ENCODE data around the gene ABCC4.

The ABCC4 gene

DNA sequence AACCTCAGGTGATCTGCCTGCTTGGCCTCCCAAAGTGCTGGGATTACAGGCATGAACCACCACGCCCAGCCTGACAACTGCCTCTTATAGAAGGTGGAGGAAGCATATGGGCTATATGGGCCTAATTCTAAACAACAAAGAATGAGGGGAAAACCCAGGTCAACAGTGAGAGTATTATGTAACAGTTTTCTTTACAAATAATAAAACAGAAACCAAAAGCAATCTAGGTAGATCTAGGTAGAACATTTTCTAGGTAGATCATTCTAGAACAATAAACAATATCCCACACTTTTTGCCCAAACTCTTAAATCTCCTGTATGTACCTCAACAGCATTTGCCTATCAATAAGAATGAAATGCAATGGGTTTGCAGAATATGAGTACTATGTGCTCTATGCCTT is 267.4 kb downstream of the ABCC4 start:
- peak; percentile 53 for DNase-seq (ENCODE audit: low spot score)
- in situ Hi-C loops (cut with MboI; ENCODE audit: low pct_unique_long_range_greater_than_20kb, low sequenced_read_pairs, unreplicated experiment): no loop called here
- TF ChIP-seq, protein P1, sequence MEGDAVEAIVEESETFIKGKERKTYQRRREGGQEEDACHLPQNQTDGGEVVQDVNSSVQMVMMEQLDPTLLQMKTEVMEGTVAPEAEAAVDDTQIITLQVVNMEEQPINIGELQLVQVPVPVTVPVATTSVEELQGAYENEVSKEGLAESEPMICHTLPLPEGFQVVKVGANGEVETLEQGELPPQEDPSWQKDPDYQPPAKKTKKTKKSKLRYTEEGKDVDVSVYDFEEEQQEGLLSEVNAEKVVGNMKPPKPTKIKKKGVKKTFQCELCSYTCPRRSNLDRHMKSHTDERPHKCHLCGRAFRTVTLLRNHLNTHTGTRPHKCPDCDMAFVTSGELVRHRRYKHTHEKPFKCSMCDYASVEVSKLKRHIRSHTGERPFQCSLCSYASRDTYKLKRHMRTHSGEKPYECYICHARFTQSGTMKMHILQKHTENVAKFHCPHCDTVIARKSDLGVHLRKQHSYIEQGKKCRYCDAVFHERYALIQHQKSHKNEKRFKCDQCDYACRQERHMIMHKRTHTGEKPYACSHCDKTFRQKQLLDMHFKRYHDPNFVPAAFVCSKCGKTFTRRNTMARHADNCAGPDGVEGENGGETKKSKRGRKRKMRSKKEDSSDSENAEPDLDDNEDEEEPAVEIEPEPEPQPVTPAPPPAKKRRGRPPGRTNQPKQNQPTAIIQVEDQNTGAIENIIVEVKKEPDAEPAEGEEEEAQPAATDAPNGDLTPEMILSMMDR (IDR thresholded peaks at IDR 0.05; ENCODE audit: extremely low read depth, insufficient read depth, missing control alignments): no peak

DNA sequence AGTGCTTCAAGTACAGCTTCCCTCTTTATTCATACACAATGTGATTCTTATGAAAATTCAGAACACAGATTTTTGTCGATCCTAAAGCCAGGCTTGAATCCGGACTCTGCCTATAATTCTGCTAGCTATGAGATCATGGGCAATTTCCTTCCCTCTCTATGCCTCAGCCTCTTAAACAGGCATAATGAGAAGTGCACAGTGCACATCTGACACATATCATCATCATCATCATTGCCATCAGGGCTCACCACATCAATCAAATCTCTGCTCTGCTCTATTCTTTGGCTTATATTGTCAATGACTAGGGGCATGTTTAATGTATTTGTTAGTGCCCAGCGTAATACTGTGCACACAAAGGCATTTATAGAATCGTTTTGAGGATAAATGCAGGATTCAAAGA is 269.1 kb downstream of the ABCC4 start:
- in situ Hi-C loops (cut with MboI; ENCODE audit: low pct_unique_long_range_greater_than_20kb, low sequenced_read_pairs, unreplicated experiment): no loop called here
- TF ChIP-seq, protein P1 (IDR thresholded peaks at IDR 0.05; ENCODE audit: extremely low read depth, insufficient read depth, missing control alignments): no peak
- DNase-seq (ENCODE audit: low spot score): no peak

DNA sequence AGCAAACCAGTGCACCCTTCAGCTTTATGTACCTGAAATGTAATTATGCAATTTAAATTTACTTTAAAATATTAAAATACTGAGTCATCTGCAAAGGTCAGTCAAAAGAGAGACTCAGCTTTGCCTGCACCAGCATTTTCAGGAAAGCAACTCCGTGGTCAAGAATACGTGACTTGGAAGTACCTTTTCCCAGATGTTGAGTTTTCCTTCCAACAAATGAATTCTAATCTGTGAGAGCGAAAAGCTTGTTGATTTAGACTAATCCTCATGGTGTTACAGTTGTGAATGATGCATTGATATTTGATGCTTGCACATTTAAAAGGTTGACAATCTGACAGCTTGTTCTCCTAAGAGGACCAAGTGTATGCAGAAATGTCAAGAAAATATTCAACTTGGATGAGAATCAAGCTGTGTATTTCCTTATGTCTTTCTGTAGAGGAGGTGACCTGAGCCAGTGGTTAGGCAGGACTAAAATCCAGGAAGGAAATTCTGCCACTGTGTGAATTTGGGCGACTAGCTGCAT is 270.4 kb downstream of the ABCC4 start:
- no peak for DNase-seq (ENCODE audit: low spot score)
- in situ Hi-C loops (cut with MboI; ENCODE audit: low pct_unique_long_range_greater_than_20kb, low sequenced_read_pairs, unreplicated experiment): no loop called here
- TF ChIP-seq, protein P1 (IDR thresholded peaks at IDR 0.05; ENCODE audit: extremely low read depth, insufficient read depth, missing control alignments): no peak

DNA sequence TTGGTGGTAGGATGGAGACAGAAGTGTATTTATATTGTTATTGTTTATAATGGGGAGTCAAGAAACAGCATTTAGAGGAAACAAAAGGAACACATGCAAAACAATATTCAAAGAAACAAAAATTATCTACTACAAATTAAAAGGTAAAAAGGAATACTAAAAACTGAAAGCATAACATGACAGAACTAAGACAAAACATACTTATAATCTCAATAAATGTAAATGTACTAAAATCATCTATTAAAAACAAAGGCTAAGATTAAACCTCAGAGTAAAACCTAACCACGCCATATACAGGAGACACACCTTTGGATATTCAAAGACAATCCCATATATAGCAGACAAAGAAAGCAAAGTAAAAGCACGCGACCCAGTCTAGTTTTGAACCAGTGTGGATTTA is 273.6 kb downstream of the ABCC4 start:
- TF ChIP-seq, protein P1 (IDR thresholded peaks at IDR 0.05; ENCODE audit: extremely low read depth, insufficient read depth, missing control alignments): no peak
- in situ Hi-C loops (cut with MboI; ENCODE audit: low pct_unique_long_range_greater_than_20kb, low sequenced_read_pairs, unreplicated experiment): no loop called here
- DNase-seq (ENCODE audit: low spot score): no peak

DNA sequence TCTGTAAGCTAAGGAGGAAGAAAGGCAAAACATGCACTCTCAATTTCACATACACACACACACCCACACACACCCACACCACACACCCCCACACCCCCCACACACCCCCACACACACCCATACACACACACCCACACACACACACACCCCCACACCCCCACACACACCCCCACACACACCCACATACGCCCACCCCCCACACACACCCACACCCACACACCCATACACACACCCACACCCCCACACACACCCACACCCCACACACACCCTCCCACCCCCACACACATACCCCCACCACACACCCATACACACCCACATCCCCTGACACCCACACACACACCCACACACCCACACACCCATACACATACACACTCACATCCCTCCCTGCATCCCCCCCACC is 276.1 kb downstream of the ABCC4 start:
- in situ Hi-C loops (cut with MboI; ENCODE audit: low pct_unique_long_range_greater_than_20kb, low sequenced_read_pairs, unreplicated experiment): no loop called here
- TF ChIP-seq, protein P1 (IDR thresholded peaks at IDR 0.05; ENCODE audit: extremely low read depth, insufficient read depth, missing control alignments): no peak
- no peak for DNase-seq (ENCODE audit: low spot score)

DNA sequence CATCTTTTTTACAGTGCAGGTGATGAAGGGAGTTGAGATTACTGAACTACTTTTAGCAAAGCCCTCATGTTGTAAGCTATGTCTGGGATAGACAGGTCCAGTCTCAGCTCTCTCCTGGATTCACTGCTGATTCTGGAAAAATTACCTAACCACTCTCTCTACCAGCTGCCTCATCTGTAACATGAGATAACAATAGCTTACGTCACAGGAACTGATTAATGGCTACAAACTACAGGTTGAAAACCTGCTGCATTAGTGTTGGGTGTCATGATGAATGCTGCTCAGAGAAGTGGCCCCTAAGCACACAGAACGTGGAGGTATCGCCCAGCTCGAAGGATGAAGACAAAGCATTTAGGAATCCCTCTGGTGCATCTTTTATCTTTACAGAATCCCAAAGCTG is 277.8 kb downstream of the ABCC4 start:
- in situ Hi-C loops (cut with MboI; ENCODE audit: low pct_unique_long_range_greater_than_20kb, low sequenced_read_pairs, unreplicated experiment): no loop called here
- TF ChIP-seq, protein P1 (IDR thresholded peaks at IDR 0.05; ENCODE audit: extremely low read depth, insufficient read depth, missing control alignments): no peak
- no peak for DNase-seq (ENCODE audit: low spot score)
